Mesenchymal stem cell (in vitro differentiated cells and primary cell): ENCODE data around the gene WDFY1.

Experiments used
- DNase-seq: peaks from one replicate; pipeline ENCODE4 v3.0.0-alpha.2; 2013
- H2AFZ ChIP-seq: one replicate; pipeline ENCODE4 v1.6.1; 2013; ENCODE audit warnings: low read depth, mild to moderate bottlenecking, control low read depth, inconsistent platforms, low read length, moderate library complexity
- H2AK5ac ChIP-seq: 2 replicates; pipeline ENCODE4 v1.6.1; 2013; ENCODE audit warnings: low read length, moderate library complexity, mild to moderate bottlenecking, inconsistent platforms; ENCODE audit not compliant: severe bottlenecking
- H2BK120ac ChIP-seq: one replicate; pipeline ENCODE4 v1.6.1; 2013; ENCODE audit warnings: low read depth, mild to moderate bottlenecking, inconsistent platforms, low read length, moderate library complexity
- H2BK12ac ChIP-seq, 2 experiments: one replicate each; pipeline ENCODE4 v1.6.1; 2013; ENCODE audit warnings: inconsistent platforms in 2 of 2, low read length in 2 of 2, mild to moderate bottlenecking in 2 of 2, moderate library complexity in 2 of 2, control low read depth in 1 of 2
- H2BK15ac ChIP-seq: one replicate; pipeline ENCODE4 v1.6.1; 2013; ENCODE audit warnings: mild to moderate bottlenecking, low read depth, inconsistent platforms; ENCODE audit not compliant: poor library complexity, severe bottlenecking
- H2BK5ac ChIP-seq: 2 replicates; pipeline ENCODE4 v1.6.1; 2013; ENCODE audit warnings: low read depth, mild to moderate bottlenecking, low read length, control low read depth, inconsistent platforms; ENCODE audit not compliant: poor library complexity, severe bottlenecking
- H3K14ac ChIP-seq, 2 experiments: one replicate each; pipeline ENCODE4 v1.6.1; 2013; ENCODE audit warnings: inconsistent platforms in 2 of 2, low read length in 2 of 2, control low read depth in 1 of 2, mild to moderate bottlenecking in 1 of 2, moderate library complexity in 1 of 2
- H3K18ac ChIP-seq, 2 experiments: one replicate each; pipeline ENCODE4 v1.6.1; 2013; ENCODE audit warnings: inconsistent platforms in 2 of 2, low read length in 2 of 2, control low read depth in 1 of 2, low read depth in 1 of 2, mild to moderate bottlenecking in 1 of 2
- H3K23ac ChIP-seq, 2 experiments: one replicate each; pipeline ENCODE4 v1.6.1; 2013; ENCODE audit warnings: inconsistent platforms in 2 of 2, low read length in 2 of 2, mild to moderate bottlenecking in 2 of 2, moderate library complexity in 2 of 2, control low read depth in 1 of 2
- H3K27ac ChIP-seq: 2 replicates; pipeline ENCODE4 v1.5.1; 2013; ENCODE audit warnings: mild to moderate bottlenecking, moderate library complexity, low read length, control low read depth, inconsistent platforms; ENCODE audit not compliant: poor library complexity, severe bottlenecking
- H3K27me3 ChIP-seq, 2 experiments: 2 replicates each; pipeline versions ENCODE4 v1.6.1 to v1.7.0; 2013; ENCODE audit warnings: low read length in 2 of 2, mild to moderate bottlenecking in 2 of 2, moderate library complexity in 2 of 2, control low read depth in 1 of 2, inconsistent platforms in 1 of 2; ENCODE audit not compliant: control insufficient read depth in 1 of 2, insufficient read depth in 1 of 2
- H3K36me3 ChIP-seq, 2 experiments: 2 replicates each; pipeline versions ENCODE4 v1.6.1 to v1.7.0; 2013; ENCODE audit warnings: low read length in 2 of 2, control low read depth in 1 of 2, inconsistent platforms in 1 of 2, low read depth in 1 of 2, mild to moderate bottlenecking in 1 of 2; ENCODE audit not compliant: insufficient read depth in 2 of 2, control insufficient read depth in 1 of 2
- H3K4ac ChIP-seq, 2 experiments: one replicate each; pipeline ENCODE4 v1.6.1; 2013; ENCODE audit warnings: inconsistent platforms in 2 of 2, low read length in 2 of 2, mild to moderate bottlenecking in 2 of 2, moderate library complexity in 2 of 2, control low read depth in 1 of 2, low read depth in 1 of 2
- H3K4me1 ChIP-seq: 2 replicates; pipeline ENCODE4 v1.6.1; 2013; ENCODE audit warnings: low read depth, low read length, control low read depth; ENCODE audit not compliant: control insufficient read depth, insufficient read depth
- H3K4me2 ChIP-seq: 2 replicates; pipeline ENCODE4 v1.6.1; 2013; ENCODE audit warnings: low read length, mild to moderate bottlenecking, inconsistent platforms; ENCODE audit not compliant: poor library complexity, severe bottlenecking
- H3K4me3 ChIP-seq, 2 experiments: 2 replicates each; pipeline versions ENCODE4 v1.5.1 to v1.7.0; 2013; ENCODE audit warnings: low read length in 2 of 2, mild to moderate bottlenecking in 2 of 2, control low read depth in 1 of 2, low read depth in 1 of 2; ENCODE audit not compliant: insufficient read depth in 1 of 2
- H3K79me1 ChIP-seq: replicated peaks from 2 replicates; pipeline ENCODE4 v1.6.1; 2013; ENCODE audit warnings: mild to moderate bottlenecking, control low read depth, low read length, inconsistent platforms; ENCODE audit not compliant: poor library complexity, severe bottlenecking
- H3K9ac ChIP-seq: 2 replicates; pipeline ENCODE4 v1.7.0; 2013; ENCODE audit warnings: mild to moderate bottlenecking, low read length, moderate library complexity
- H3K9me3 ChIP-seq: 2 replicates; pipeline ENCODE4 v1.7.0; 2013; ENCODE audit warnings: mild to moderate bottlenecking, low read length; ENCODE audit not compliant: control insufficient read depth
- H4K8ac ChIP-seq: one replicate; pipeline ENCODE4 v1.6.1; 2013; ENCODE audit warnings: inconsistent platforms, mild to moderate bottlenecking, low read length, moderate library complexity
- H4K91ac ChIP-seq: one replicate; pipeline ENCODE4 v1.6.1; 2013; ENCODE audit warnings: mild to moderate bottlenecking, low read length, inconsistent platforms
- WGBS: methylation state at CpG from one replicate; pipeline ENCODE4 v1.1.7; 2013; ENCODE audit warnings: mixed read lengths; 5-methylcytosine and 5-hydroxymethylcytosine counted together

WDFY1 gene

DNA sequence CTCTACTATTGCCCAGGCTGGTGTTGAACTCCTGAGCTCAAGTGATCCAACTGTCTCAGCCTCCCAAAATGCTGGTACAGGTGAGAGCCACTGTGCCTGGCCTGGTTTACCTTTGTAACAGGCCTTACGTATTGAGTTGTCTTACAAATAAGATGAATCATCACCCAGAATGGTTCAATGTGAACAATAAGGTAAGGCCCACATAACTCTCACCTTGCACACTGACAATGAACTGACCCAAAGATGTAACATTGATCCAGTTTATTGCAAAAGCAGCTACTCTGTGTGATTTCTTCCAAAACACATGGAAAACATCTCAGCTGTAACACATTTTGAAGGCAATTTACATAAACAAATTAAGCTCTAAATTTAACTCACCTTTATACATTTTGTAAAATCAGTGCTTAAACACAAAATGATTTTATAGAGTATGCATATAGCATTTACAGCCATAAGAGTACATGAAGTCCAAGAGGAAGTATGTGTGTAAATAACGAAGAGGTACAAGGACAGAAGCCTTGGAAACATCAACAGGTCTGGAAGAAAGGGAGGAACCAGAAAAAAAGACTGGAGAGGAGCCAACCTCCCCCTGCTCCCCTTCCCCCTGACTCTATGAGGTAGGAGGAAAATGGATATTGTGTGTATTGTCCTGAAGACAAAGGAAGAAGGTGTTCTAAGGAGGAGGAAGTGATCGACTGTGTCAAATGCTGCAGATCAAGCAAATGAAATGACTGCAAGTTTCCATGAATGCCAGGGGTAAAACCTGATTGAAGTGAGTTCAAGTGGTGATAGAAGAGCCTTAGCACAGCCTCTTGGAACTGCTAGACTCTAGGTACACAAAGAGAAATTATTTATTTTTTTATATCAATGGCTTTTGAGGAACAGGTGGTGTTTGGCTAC is 5.6 kb upstream of the WDFY1 start:
- no peak overlapping the region for H4K91ac ChIP-seq
- DNase-seq: no peak
- peak overlapping the region in 1 of 2 experiments; percentile 8 for H2BK12ac ChIP-seq
- H3K9me3 ChIP-seq: no peaks in the 10 kb centered on the region
- no peak overlapping the region for H3K4me2 ChIP-seq
- no peak overlapping the region for H2BK15ac ChIP-seq
- H3K23ac ChIP-seq: no peak overlapping the region
- no peak overlapping the region for H2BK120ac ChIP-seq
- H4K8ac ChIP-seq: no peak overlapping the region
- no peaks in the 10 kb centered on the region for H3K79me1 ChIP-seq
- H2AFZ ChIP-seq: no peak overlapping the region
- H3K4me3 ChIP-seq: no peak overlapping the region
- no peaks in the 10 kb centered on the region for H3K27me3 ChIP-seq
- no peak overlapping the region for H3K14ac ChIP-seq
- no peaks in the 10 kb centered on the region for H3K36me3 ChIP-seq
- H3K4ac ChIP-seq: no peak overlapping the region
- H3K4me1 ChIP-seq: no peaks in the 10 kb centered on the region
- WGBS: 79% methylated on average over 3 of the region's 3 CpGs
- no peak overlapping the region for H3K9ac ChIP-seq
- no peak overlapping the region for H2AK5ac ChIP-seq
- no peak overlapping the region for H3K27ac ChIP-seq
- H2BK5ac ChIP-seq: no peak overlapping the region
- no peak overlapping the region for H3K18ac ChIP-seq

DNA sequence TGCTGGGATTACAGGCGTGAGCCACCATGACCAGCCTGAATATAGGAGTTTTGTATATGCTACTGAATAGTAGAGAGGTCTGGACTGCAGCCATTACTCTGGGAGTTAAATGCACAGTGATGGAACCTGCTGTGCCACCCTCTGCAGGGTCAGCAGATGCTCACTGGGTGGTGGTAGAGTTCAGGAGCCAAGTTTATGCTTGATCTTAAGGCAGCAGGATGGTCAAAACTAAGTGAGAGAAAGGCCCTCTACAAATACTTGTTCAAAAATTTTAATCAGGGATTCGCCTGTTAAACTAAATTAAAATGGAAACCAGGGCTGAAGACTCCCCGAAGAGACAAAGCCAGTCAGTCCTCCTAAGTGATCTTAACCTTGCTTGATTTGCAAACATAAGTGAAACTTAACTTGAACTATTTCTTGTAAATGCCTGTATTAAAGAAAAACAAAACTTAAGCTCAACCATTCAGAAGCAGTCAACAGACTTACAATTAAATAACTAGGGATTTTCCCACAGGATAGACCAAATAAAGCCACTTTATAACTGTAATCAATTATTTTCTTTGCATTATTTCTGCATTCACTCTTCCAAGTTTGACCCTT is 4.2 kb upstream of the WDFY1 start:
- DNase-seq: no peak
- Histone ChIP-seq H2BK12ac (no peak overlapping the region), H3K79me1 (no peaks in the 10 kb centered on the region), H2BK15ac (no peak overlapping the region), H3K4me1 (no peaks in the 10 kb centered on the region), H3K18ac (no peak overlapping the region), H3K14ac (no peak overlapping the region), H3K27ac (no peak overlapping the region), H3K9me3 (no peaks in the 10 kb centered on the region), H2BK120ac (no peak overlapping the region), H2AFZ (no peak overlapping the region), H2AK5ac (no peak overlapping the region), H3K4me2 (no peak overlapping the region), H3K23ac (peak overlapping the region in 1 of 2 experiments; percentile 73), H4K91ac (no peak overlapping the region), H3K27me3 (no peaks in the 10 kb centered on the region), H2BK5ac (no peak overlapping the region), H3K36me3 (no peaks in the 10 kb centered on the region), H3K4ac (no peak overlapping the region), H4K8ac (no peak overlapping the region), H3K9ac (no peak overlapping the region), H3K4me3 (no peak overlapping the region)
- 73% methylated on average over 3 of the region's 3 CpGs for WGBS

DNA sequence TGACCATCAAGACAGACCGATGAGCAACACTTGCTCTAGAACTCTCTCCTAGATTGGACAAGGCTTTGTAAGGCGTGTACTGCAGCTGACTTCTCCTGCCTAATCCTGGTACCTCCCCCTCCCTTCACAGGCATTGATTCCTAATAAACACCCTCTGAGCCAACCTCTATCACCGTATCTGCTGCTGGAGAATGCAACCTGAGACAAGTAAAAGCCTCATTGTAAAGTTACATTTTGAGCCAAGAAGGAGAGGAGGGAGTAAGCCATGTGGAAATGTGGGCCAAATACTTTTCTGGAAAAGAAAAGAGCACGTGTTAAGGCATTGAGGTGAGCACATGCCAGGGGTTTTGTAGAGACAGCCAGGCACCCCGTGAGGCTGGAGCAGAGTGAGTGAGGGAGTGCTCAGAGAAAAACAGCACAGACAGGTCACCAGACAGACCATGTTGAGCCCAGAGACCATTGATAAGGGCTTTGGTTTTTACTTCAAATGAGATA is 2.6 kb upstream of the WDFY1 start:
- Histone ChIP-seq H3K9ac (no peak overlapping the region), H2BK15ac (no peak overlapping the region), H4K8ac (no peak overlapping the region), H2AFZ (no peak overlapping the region), H3K18ac (peak overlapping the region in 1 of 2 experiments; percentile 37), H3K79me1 (peaks cover 2% of the 10 kb centered on the region), H3K23ac (no peak overlapping the region), H3K4me2 (no peak overlapping the region), H2BK5ac (no peak overlapping the region), H3K14ac (no peak overlapping the region), H2BK12ac (peak overlapping the region in 1 of 2 experiments; percentile 24), H2BK120ac (no peak overlapping the region), H3K27me3 (no peaks in the 10 kb centered on the region), H2AK5ac (peak overlapping the region; percentile 51), H4K91ac (no peak overlapping the region), H3K36me3 (no peaks in the 10 kb centered on the region), H3K4me1 (peaks cover 2% of the 10 kb centered on the region), H3K4me3 (no peak overlapping the region), H3K27ac (no peak overlapping the region), H3K9me3 (no peaks in the 10 kb centered on the region), H3K4ac (no peak overlapping the region)
- no peak for DNase-seq
- WGBS: 41% methylated on average over 5 of the region's 5 CpGs

DNA sequence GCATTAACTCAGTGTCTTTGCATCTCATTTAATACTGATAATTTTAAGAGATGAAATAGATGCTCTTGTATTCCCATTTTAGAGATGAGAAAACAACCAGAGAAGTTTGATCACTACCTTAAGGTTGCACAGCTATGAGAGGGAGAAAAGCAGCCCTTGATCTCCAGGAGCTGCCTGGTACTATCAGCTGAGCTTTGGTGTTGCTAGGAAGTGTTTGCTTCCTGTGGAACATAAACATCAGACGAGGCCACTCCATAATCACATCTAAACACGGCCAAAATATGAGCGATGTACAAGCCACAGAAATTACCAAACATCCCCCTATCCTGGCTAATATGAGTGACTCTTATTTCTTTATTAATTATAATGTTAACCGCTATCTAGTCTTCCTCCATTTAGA is 620 bp upstream of the WDFY1 start:
- H3K27ac ChIP-seq: no peak overlapping the region
- H3K4me3 ChIP-seq: peak overlapping the region in 1 of 2 experiments; percentile 96
- H3K4ac ChIP-seq: peak overlapping the region in 1 of 2 experiments; percentile 49
- H2BK5ac ChIP-seq: no peak overlapping the region
- peak overlapping the region; percentile 97 for H3K9ac ChIP-seq
- H3K27me3 ChIP-seq: no peaks in the 10 kb centered on the region
- no peak overlapping the region for H3K4me2 ChIP-seq
- no peak overlapping the region for H4K91ac ChIP-seq
- H2BK12ac ChIP-seq: no peak overlapping the region
- WGBS: 33% methylated on average over 2 of the region's 4 CpGs
- no peak overlapping the region for H2BK120ac ChIP-seq
- H2AFZ ChIP-seq: no peak overlapping the region
- no peak overlapping the region for H2AK5ac ChIP-seq
- no peak overlapping the region for H3K14ac ChIP-seq
- H3K4me1 ChIP-seq: peaks cover 8% of the 10 kb centered on the region
- H3K9me3 ChIP-seq: no peaks in the 10 kb centered on the region
- H2BK15ac ChIP-seq: no peak overlapping the region
- H4K8ac ChIP-seq: no peak overlapping the region
- H3K36me3 ChIP-seq: no peaks in the 10 kb centered on the region
- H3K18ac ChIP-seq: no peak overlapping the region
- H3K79me1 ChIP-seq: peaks cover 2% of the 10 kb centered on the region
- no peak overlapping the region for H3K23ac ChIP-seq
- DNase-seq: no peak
